ENCODE data around the gene ANKEF1.

The ANKEF1 gene

DNA sequence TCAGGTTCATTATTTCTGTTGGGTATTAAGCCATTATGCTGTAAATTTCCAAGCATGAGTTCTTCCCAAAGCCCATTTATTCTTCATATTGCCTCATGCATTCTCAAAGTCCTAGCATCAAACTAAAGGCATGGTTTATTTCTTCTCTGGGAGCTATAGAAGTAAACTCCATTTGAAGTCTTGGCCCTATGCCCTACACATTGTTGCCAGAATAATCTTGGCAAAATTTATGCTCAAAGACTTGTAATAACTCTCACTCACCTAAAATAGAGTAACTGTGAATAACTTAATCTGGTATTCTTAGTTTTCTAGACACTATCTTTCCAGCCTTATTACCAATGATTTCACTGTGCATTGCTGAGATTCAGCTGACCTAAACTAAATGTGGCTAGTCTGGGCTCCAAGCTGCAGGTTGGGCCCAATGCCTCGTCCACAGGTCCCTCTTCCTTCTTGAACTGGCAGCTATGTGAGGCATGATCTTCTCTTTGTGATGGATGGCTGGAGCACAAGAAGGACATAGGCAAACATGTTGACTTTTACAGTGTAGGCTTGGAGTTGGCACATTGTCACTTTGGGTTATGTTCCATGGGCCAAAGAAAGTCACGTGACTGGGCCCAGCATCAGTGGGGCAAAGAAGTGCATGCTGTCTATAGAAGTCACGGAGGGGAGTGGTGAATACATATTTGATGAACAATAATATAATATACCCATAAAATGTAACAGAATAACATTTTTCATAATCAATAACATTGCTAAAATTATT is 39.1 kb upstream of the ANKEF1 start:
- no peak overlapping the region for H2AFZ ChIP-seq (ENCODE audit: low read length)

DNA sequence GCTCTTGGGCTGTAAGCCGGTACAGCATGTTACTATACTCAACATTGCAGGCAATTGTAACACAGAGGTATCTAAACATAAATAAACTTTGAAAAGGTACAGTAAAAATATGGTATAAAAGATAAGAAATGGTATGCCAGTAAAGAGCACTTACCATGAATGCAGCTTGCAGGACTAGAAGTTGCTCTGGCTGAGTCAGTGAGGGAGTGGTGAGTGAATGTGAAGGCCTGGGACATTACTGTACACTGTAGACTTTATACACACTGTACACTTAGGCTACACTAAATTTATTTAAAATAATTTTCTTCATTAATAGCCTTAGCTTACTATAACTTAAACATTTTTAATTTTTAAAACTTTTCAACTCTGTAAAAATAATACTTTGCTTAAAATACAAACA is 37.8 kb upstream of the ANKEF1 start:
- Histone ChIP-seq H3K36me3 (ENCODE audit: insufficient read depth, low read length) (no peaks in the 10 kb centered on the region), H3K27ac (ENCODE audit: low read depth, low read length, poor library complexity, severe bottlenecking) (no peak overlapping the region), H2AFZ (ENCODE audit: low read length) (no peak overlapping the region), H3K9me3 (ENCODE audit: low read length) (no peaks in the 10 kb centered on the region), H3K4me1 (ENCODE audit: insufficient read depth, low read length, severe bottlenecking) (no peaks in the 10 kb centered on the region), H3K27me3 (ENCODE audit: insufficient read depth, low read length) (no peaks in the 10 kb centered on the region), H4K20me1 (ENCODE audit: insufficient read depth, low read length) (no peaks in the 10 kb centered on the region), H3K9me2 (ENCODE audit: low read depth, low read length) (no peaks in the 10 kb centered on the region), H3K9ac (ENCODE audit: low read length) (no peak overlapping the region), H3K79me2 (ENCODE audit: insufficient read depth, low read length) (no peaks in the 10 kb centered on the region), H3F3A (ENCODE audit: insufficient read depth, low read length) (no peaks in the 10 kb centered on the region), H3K4me2 (ENCODE audit: low read length) (no peak overlapping the region), H3K4me3 (ENCODE audit: low read depth, low read length, poor library complexity, severe bottlenecking) (no peak overlapping the region)
- TF ChIP-seq, protein P1, sequence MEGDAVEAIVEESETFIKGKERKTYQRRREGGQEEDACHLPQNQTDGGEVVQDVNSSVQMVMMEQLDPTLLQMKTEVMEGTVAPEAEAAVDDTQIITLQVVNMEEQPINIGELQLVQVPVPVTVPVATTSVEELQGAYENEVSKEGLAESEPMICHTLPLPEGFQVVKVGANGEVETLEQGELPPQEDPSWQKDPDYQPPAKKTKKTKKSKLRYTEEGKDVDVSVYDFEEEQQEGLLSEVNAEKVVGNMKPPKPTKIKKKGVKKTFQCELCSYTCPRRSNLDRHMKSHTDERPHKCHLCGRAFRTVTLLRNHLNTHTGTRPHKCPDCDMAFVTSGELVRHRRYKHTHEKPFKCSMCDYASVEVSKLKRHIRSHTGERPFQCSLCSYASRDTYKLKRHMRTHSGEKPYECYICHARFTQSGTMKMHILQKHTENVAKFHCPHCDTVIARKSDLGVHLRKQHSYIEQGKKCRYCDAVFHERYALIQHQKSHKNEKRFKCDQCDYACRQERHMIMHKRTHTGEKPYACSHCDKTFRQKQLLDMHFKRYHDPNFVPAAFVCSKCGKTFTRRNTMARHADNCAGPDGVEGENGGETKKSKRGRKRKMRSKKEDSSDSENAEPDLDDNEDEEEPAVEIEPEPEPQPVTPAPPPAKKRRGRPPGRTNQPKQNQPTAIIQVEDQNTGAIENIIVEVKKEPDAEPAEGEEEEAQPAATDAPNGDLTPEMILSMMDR (IDR thresholded peaks at IDR 0.05; ENCODE audit: low read length), result no peak
- no peak for TF ChIP-seq EZH2 (IDR thresholded peaks at IDR 0.05; ENCODE audit: borderline replicate concordance, low read length)

More for the DNA sequence above, 39.1 kb upstream of the ANKEF1 start:
- Histone ChIP-seq H3K9ac (ENCODE audit: low read length) (no peak overlapping the region), H3K9me3 (ENCODE audit: low read length) (no peaks in the 10 kb centered on the region), H3K4me1 (ENCODE audit: insufficient read depth, low read length, severe bottlenecking) (no peaks in the 10 kb centered on the region), H3K27ac (ENCODE audit: low read depth, low read length, poor library complexity, severe bottlenecking) (no peak overlapping the region), H3K9me2 (ENCODE audit: low read depth, low read length) (no peaks in the 10 kb centered on the region), H3K36me3 (ENCODE audit: insufficient read depth, low read length) (no peaks in the 10 kb centered on the region), H3F3A (ENCODE audit: insufficient read depth, low read length) (no peaks in the 10 kb centered on the region), H3K79me2 (ENCODE audit: insufficient read depth, low read length) (no peaks in the 10 kb centered on the region), H4K20me1 (ENCODE audit: insufficient read depth, low read length) (no peaks in the 10 kb centered on the region), H3K4me2 (ENCODE audit: low read length) (no peak overlapping the region), H3K4me3 (ENCODE audit: low read depth, low read length, poor library complexity, severe bottlenecking) (no peak overlapping the region), H3K27me3 (ENCODE audit: insufficient read depth, low read length) (no peaks in the 10 kb centered on the region)
- no peak for TF ChIP-seq EZH2 (IDR thresholded peaks at IDR 0.05; ENCODE audit: borderline replicate concordance, low read length)
- TF ChIP-seq, protein P1 (IDR thresholded peaks at IDR 0.05; ENCODE audit: low read length), result no peak

DNA sequence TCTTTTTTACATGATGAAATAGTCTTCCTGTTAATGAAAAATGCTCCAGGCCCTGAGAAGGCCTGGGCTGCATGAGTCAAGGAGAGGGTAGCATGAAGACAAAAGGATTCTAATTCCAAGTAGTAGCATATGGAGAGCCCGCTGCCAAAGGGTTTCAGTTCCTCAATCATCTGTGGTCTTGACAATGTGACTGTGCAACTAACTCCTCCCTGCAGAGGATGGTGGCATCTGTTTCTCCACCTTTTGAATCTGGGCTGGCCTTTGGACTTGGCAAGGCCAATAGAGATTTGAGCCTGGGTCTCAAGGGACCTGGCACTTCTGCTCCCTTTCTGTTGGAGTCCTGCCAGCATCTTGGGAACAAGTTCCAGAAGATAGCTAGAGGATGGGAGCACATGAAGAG is 35.1 kb upstream of the ANKEF1 start:
- H3K27ac ChIP-seq (ENCODE audit: low read depth, low read length, poor library complexity, severe bottlenecking), result no peak overlapping the region
- H4K20me1 ChIP-seq (ENCODE audit: insufficient read depth, low read length), result no peaks in the 10 kb centered on the region
- H3K4me2 ChIP-seq (ENCODE audit: low read length), result no peak overlapping the region
- no peaks in the 10 kb centered on the region for H3F3A ChIP-seq (ENCODE audit: insufficient read depth, low read length)
- H3K27me3 ChIP-seq (ENCODE audit: insufficient read depth, low read length), result no peaks in the 10 kb centered on the region
- no peaks in the 10 kb centered on the region for H3K9me2 ChIP-seq (ENCODE audit: low read depth, low read length)
- no peaks in the 10 kb centered on the region for H3K79me2 ChIP-seq (ENCODE audit: insufficient read depth, low read length)
- no peaks in the 10 kb centered on the region; the same call in 1 of the 2 replicates for H3K36me3 ChIP-seq (ENCODE audit: insufficient read depth, low read length)
- H3K9ac ChIP-seq (ENCODE audit: low read length), result no peak overlapping the region
- no peaks in the 10 kb centered on the region for H3K9me3 ChIP-seq (ENCODE audit: low read length)
- TF ChIP-seq, protein P1 (IDR thresholded peaks at IDR 0.05; ENCODE audit: low read length), result no peak
- TF ChIP-seq EZH2 (IDR thresholded peaks at IDR 0.05; ENCODE audit: borderline replicate concordance, low read length), result no peak
- no peak overlapping the region for H3K4me3 ChIP-seq (ENCODE audit: low read depth, low read length, poor library complexity, severe bottlenecking)
- no peak overlapping the region for H2AFZ ChIP-seq (ENCODE audit: low read length)
- no peaks in the 10 kb centered on the region for H3K4me1 ChIP-seq (ENCODE audit: insufficient read depth, low read length, severe bottlenecking)

All from OCI-LY1 (cell line).